HG02884 (cell line): ENCODE results near the gene HTT.
A peak's percentile ranks its signal among the peaks of the same experiment; 100 is the strongest.
"Not testable (repeated sequence)": the region's sequence is repeated elsewhere in the genome, so short reads cannot be mapped to it uniquely, and the experiment has no call there.

Experiments
- ATAC-seq: cut with Tn5 transposase; IDR thresholded peaks from one replicate; pipeline ENCODE4 v1.9.1; 2021; ENCODE audit warnings: mild to moderate bottlenecking, moderate library complexity; ENCODE audit not compliant: unreplicated experiment

The HTT gene

DNA sequence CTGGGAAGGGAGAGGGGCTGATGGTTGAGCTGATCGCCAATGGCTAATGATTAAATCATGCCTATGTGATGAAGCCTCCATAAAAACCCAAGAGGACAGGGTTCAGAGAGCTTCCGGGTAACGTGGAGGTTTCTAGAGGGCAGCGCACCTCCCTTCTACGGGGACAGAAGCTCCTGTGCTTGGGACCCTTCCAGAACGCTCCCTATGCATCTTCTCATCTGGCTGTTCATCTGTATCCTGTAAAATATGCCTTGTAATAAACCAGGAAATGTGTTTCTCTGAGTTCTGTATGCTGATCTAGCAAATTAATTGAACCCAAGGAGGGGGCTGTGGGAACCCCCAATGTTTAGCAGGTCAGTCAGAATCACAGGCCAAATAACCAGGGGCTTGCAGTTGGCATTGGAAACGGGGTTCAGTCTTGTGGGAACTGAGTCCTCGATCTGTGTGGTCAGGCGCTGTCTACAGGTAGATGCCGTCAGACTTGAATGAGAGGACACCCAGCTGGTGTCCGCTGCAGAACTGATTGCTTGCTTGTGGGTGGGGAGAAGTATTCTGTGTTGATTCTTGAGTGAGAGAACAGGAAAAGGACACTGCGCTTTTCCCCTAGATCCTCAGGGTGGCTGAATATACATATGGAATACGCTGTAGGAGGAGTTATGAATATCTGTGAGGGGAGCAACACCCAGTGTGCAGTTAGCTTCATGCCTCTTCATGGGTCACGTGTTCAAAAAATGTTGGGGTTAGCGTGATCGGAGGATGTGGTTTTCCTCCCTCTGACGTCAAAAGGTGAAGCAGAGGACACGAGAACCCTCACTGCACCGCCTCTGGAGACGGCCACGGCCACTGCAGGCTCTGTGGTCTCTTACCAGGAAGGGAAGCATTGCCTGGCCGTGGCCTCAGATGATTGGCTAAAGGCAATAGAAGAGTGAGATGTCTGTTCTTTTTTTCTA, 29.3 kb upstream of the HTT start:
- ATAC-seq = no peak

DNA sequence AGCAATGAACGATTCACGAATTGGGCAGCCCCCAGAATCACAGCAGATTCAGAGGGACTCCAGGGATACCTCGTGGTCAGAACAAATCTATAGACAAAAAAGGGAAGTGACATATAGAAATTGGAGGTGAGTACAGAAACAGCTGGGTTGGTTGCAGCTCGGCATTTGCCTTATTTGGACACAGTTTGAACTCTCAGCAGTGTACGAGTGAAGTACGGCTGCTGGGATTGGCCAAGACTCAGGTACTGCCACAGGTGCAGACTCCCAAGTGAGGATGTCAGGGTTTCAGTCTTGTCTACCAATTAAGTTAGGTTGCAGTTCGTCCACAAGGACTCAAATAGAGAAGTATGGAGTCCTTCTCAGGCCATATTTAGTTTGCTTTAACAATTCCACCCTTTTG, 28.3 kb upstream of the HTT start:
- no peak for ATAC-seq

DNA sequence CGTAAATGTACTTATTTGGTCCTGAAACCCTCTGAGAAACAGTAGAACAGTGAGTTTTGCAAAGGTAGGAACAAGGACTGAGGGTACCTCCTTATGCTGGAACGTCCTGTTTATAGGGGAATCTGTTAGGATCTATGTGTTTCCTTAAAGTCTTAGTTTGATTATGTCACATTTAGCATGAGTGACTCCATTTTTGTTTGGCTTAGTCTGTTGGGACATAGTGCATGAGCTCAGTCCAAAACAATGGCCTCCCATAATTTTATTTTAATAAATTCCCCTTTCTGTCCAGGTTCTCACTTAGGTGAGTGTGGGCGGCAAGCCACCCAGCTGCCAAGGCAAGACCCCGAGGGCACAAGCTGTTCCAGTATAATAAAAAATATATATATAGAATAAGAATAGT, 27.9 kb upstream of the HTT start:
- no peak for ATAC-seq

DNA sequence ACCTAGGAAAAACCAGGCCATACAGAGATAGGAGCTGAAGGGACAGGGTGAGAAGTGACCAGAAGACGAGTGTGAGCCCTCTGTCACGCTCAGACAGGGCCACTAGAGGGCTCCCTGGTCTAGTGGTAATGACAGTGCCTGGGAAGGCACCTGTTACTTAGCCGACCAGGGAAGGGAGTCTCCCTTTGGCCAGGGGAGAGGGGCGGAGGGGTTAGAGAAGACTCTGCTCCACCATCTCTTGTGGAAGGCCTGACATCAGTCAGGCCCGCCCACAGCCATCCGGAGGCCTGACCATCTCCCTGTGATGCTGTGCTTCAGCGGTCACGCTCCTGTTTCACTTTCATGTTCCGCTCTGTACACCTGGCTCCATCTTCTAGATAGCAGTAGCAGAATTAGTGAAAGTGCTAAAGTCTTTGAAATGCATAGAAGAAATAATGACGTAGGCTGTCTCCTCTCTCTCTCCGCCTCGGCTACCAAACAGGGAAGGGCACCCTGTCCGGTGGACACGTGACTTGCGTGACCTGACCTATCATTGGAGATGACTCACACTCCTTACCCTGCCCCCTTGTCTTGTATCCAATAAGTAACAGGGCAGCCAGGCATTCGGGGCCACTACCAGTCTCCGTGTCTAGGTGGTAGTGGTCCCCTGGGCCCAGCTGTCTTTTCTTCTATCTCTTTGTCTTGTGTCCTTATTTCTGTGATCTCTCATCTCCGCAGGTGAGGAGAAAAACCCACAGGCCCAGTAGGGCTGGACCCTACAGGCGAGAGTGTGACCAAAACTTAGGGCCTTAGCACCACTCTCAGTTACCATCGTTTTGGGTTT, 26.8 kb upstream of the HTT start:
- peak; percentile 92 for ATAC-seq

DNA sequence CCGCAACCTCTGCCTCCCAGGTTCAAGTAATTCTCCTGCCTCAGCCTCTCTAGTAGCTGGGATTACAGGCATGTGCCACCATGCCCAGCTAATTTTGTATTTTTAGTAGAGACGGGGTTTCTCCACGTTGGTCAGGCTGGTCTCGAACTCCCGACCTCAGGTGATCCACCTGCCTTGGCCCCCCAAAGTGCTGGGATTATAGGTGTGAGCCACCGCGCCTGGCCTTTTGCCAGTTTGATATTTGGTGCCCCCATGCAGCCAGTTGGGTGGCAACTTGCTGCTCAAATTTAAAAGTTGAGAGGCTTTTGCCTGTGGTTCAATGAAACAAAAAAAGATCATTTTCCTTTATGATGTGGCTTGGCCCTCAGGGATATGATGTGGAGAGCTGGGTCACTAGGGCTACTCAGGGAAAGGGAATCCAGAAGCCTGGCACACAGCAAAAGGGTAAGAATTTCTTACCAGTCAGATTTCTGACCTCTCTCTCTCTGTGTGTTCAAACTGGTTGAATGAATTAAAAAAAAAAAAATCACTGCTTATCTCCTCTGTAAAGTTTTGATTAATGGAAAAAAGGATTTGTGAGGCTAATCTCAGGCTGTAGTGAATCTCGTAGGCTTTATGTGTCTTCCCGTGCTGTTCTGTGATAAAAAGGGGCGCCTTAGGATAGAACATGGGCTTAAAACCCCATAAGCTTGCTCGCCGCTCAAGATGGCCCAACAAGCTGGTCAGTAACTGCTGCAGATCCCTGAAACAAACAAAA, 23.2 kb upstream of the HTT start:
- not testable (repeated sequence) for ATAC-seq

DNA sequence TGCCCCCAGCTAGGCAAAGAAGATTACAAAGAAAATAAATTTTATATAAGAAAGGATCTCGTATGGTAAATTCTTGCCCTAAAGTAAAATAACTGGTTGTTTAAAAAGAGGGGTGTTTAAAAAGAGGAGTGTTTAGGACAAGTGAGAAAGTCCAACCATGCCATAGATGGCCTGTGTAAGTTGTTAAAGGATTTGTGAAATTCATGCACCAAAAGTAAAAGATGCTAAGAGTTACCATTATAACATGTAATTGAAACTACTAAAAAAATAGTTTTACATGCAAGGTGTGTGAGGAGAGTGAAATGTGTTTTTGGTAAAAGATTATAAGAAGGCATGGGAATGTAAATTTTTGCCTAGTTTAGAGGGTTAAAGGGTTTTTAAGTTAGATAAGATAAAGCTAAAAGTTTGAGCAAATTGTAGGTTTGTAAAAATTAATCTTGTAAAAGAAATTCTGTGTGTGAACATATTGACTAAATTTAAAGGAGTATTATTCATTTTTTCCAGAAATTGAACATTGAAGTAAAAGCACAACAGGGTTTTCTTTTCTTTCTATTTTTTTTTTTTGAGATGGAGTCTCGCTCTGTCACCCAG, 20.2 kb upstream of the HTT start:
- no peak for ATAC-seq

DNA sequence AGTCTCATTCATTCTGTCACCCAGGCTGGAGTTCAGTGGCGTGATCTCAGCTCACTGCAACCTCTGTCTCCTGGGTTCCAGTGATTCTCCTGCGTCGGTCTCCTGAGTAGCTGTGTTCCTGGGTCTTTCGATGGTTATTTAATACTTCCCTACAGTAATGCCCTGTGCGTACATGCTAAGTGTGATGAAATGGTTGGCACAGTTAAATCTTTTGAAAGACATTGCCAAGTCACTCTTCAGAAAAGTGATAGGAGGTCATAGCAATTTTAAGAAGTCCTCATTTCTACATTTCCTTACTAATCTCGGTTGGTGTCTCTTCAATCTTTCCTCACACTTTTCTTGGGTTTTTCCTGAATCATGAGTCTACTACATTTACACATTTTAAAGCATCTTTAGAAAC, 14.5 kb upstream of the HTT start:
- ATAC-seq = no peak

DNA sequence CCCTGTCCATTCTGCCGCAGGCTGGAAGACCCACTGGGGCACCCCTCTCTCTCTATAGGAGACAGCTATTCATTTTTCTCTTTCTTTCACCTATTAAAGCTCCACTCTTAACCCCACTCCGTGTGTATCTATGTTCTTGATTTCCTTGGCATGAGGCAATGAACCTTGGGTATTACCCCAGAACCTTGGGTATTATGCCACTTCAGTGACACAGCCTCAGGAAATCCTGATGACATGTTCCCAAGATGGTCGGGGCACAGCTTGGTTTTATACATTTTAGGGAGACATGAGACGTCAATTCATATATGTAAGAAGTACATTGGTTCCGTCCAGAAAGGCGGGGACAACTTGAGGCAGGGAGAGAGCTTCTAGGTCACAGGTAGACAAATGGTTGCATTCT, 13.5 kb upstream of the HTT start:
- no peak for ATAC-seq

DNA sequence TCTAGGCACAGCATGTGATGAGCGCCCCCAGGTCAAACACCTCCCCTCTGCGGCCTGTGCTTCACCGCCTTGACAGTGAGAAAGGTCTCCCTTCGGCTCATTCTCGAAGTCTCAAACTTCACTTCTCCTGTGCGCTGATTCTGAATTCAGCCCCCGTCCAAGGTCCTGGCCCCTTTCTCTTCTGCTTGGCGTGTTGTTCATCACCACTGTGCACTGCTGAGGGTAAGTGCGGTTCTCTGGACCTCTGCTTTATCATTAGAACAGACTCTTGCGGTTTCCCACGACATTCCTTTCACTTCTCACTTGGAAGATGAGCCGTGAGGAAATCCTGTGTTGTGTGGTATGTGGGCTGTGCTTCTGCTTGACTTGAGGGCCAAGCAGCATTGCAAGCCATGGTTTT, 12.0 kb upstream of the HTT start:
- ATAC-seq = no peak

DNA sequence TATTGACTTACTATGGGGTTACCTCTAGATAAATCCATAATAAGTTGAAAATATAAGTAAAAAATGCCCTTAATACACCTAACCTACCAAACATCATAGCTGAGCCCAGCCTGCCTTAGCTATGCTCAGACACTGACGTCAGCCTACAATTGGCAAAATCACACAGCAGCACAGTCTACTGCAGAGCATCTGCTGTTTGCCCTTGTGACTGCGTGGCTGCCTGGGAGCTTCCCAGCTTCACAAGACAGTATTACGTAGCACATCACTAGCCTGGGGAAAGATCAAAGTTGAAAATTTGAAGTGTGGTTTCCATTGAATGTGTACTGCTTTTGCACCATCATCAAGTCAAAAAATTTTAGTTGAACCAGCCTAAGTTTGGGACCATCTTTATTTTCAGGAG, 8.9 kb upstream of the HTT start:
- ATAC-seq = no peak

DNA sequence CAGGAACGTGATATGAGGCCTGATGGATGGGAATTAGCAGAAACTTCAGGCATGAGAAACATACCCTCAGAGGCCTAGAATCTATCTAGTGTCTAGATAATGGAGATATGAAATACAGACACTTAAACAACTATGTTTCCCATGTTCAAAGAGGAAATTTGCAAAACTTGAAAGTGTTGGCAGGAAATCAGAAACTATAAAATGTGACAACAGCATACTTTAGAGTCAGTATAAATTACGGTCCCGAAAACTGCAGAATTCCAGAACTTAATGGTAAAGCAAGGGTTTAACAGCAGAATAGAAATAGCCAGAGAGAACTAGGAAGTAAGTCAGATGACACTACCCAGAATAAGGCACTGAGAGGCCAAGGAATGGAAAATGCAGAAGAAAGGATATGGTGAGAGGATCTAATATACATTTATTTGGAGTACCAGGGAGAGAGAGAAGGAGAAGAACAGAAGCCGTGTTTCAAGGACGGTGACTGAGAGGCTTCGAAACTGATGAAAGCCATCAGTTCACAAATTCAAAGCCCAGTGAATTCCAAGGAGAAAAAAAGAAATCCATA, 7.6 kb upstream of the HTT start:
- no peak for ATAC-seq

DNA sequence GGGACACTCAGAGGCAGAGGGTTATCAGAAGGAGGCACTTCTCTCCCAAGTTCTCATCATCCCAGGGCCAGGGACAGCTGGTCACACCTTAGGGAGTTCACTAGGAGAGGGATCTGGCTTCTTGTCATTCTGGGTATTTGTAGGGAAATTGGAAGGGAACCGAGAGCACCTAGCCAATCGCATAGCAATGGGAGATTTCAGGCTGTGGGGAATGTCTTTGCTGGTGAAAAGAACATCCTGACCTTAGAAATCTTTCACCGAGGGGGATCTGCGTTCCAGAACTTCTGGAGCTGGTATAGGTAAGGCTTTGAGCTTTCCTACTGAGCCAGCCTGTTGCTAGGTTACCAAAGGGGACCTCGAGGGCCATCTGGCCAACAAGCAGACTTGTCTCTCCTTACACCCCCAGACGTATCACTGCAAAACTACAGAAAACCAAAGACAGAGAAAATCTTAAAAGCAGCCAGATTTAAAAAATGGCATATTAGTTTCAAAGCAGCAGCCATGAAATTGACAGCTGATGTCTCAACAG, 6.9 kb upstream of the HTT start:
- ATAC-seq = no peak

DNA sequence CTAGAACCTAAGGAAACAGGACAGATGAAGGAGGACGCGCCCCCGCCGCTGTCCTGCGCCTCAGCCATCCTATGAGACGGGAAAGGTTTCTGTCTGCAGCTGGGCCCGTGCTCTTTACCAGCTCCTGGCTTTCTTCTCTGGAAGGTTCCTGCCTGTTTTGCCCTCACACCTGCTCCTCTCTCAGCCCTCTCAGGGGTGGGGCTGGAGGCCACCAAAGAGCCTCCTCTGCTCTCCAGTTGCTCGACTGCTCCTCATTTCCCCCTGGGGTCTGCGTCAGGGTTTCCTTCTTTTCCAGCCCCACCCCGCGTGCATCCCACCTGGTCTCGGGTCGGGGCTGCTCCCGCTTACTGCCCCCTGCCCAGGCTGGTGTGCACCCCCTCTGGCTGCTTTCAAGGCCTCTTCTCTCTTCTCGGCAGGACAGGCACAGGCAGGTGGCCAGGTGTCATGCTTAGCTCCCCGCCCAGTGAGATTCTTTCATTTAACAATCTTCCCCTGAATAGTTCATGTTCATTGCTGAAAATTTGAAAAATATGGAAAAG, 4.8 kb upstream of the HTT start:
- ATAC-seq = no peak

DNA sequence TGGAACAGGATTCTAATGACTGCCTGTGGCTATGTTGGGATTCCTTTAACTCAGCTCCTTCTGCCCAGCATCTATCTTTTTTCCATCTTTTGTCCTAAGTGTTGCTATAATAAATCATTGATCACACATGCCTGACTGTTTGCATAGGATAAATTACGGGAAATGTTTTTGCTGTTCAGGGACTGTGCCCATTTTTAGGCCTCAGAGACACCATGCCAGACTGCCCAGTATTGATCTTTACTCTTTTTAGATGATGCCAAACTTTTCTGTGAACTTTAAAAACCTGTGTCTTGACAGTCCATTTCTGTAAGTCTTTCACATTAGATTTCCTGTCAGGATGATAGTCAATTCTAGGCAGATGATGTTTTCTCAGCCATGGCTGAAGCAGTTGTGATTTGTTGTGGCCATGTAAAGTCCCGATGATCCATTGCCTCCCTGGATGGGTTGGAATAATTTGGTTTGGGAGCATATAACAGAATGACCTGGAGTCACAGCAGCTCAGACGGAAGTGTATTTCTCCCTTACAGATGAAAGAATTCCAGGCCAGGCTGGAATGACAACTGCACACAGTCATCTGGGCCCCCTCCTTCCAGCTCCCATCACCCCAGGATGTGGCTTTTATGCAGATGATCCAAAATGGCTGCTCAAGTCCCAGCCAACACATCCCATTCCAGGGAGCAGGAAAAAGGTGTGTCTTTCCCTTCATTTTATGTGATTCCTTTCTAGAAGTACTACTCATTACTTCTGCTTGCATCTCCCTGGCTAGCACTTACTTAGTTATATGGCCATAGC, 3.6 kb upstream of the HTT start:
- no peak for ATAC-seq

DNA sequence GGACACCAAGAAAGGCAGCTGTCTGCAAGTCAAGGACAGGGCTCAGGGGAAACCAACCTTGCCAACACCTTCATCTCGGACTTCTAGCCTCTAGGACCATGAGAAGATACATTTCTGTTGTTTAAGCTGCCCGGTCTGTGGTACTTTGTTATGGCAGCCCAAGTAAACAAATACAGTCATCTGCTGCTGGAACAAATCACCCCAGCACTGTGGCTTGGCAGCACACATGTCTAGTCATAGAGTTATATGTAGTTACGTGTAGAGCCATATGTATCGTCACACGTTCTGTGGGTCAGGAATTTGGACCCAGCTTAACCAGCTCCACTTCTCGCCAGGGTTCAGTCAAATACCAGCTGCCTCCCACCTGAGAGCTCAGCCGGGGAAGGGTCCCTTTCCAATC, 2.7 kb upstream of the HTT start:
- no peak for ATAC-seq

DNA sequence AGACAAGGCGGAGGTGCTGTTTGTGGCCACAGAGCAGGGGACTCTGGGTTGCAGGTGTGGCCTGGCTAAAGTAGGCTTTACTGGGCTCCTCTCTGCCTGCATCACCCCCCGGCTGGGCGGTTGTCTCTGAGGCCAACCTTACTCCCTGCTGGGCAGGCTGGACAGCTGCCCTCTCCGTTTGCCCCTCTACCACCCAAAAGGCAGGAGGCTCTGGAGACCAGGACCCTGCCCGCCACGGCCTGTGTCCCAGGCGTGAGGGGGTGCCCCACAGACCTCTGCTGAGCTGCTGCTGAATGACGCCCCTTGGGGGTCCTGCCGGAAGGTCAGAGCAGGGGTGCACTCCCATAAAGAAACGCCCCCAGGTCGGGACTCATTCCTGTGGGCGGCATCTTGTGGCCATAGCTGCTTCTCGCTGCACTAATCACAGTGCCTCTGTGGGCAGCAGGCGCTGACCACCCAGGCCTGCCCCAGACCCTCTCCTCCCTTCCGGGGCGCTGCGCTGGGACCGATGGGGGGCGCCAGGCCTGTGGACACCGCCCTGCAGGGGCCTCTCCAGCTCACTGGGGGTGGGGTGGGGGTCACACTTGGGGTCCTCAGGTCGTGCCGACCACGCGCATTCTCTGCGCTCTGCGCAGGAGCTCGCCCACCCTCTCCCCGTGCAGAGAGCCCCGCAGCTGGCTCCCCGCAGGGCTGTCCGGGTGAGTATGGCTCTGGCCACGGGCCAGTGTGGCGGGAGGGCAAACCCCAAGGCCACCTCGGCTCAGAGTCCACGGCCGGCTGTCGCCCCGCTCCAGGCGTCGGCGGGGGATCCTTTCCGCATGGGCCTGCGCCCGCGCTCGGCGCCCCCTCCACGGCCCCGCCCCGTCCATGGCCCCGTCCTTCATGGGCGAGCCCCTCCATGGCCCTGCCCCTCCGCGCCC, 1.1 kb upstream of the HTT start:
- ATAC-seq = peak; percentile 22

DNA sequence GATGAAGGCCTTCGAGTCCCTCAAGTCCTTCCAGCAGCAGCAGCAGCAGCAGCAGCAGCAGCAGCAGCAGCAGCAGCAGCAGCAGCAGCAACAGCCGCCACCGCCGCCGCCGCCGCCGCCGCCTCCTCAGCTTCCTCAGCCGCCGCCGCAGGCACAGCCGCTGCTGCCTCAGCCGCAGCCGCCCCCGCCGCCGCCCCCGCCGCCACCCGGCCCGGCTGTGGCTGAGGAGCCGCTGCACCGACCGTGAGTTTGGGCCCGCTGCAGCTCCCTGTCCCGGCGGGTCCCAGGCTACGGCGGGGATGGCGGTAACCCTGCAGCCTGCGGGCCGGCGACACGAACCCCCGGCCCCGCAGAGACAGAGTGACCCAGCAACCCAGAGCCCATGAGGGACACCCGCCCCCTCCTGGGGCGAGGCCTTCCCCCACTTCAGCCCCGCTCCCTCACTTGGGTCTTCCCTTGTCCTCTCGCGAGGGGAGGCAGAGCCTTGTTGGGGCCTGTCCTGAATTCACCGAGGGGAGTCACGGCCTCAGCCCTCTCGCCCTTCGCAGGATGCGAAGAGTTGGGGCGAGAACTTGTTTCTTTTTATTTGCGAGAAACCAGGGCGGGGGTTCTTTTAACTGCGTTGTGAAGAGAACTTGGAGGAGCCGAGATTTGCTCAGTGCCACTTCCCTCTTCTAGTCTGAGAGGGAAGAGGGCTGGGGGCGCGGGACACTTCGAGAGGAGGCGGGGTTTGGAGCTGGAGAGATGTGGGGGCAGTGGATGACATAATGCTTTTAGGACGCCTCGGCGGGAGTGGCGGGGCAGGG, 568 bp downstream of the HTT start:
- no peak for ATAC-seq

DNA sequence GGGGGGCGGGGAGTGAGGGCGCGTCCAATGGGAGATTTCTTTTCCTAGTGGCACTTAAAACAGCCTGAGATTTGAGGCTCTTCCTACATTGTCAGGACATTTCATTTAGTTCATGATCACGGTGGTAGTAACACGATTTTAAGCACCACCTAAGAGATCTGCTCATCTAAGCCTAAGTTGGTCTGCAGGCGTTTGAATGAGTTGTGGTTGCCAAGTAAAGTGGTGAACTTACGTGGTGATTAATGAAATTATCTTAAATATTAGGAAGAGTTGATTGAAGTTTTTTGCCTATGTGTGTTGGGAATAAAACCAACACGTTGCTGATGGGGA, 1.1 kb downstream of the HTT start:
- no peak for ATAC-seq
